ENCODE measurements around the gene COL17A1. TPM values are rescaled to one million over a fixed set of nuclear protein-coding genes. Genes with fewer than 3 reads are reported as not detected.

COL17A1 gene
- total and polyA plus RNA-seq, 2 experiments from 2014 or later: 0.18 TPM; not detected in 1

DNA sequence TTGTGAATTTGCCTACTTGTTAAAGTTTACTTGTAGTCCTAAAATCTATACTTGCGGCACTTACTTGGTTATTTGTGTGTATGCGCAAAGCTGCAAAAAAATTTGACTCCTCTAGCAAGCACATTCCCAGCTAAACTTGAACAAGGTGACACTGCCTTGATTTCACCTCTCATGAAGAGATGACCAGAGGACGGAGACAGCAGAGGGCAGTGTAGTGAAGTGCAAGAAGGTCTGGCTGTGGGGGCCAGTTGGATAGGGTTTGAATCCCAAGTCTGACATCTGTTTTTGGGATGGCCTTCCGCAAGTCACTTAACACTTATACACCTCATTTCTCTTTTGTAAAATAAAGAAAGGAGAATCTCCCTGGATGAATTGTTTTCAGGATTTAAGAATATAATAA lies 103.0 kb downstream of the COL17A1 start:
- DNase-seq (ENCODE audit: low read depth in 1 of 2, low spot score in 1 of 2): peak in 1 of 2 donors; percentile 44
- Histone ChIP-seq H3K4me1 (ENCODE audit: low read depth) (peaks cover 2% of the 10 kb centered on the region), H3K9me3 (ENCODE audit: low read depth) (no peaks in the 10 kb centered on the region), H3K36me3 (no peaks in the 10 kb centered on the region), H3K27ac (no peak overlapping the region), H3K27me3 (no peaks in the 10 kb centered on the region), H3K4me3 (no peak overlapping the region)
- TF ChIP-seq, protein P1, sequence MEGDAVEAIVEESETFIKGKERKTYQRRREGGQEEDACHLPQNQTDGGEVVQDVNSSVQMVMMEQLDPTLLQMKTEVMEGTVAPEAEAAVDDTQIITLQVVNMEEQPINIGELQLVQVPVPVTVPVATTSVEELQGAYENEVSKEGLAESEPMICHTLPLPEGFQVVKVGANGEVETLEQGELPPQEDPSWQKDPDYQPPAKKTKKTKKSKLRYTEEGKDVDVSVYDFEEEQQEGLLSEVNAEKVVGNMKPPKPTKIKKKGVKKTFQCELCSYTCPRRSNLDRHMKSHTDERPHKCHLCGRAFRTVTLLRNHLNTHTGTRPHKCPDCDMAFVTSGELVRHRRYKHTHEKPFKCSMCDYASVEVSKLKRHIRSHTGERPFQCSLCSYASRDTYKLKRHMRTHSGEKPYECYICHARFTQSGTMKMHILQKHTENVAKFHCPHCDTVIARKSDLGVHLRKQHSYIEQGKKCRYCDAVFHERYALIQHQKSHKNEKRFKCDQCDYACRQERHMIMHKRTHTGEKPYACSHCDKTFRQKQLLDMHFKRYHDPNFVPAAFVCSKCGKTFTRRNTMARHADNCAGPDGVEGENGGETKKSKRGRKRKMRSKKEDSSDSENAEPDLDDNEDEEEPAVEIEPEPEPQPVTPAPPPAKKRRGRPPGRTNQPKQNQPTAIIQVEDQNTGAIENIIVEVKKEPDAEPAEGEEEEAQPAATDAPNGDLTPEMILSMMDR (IDR thresholded peaks at IDR 0.05; ENCODE audit: low read depth, low read length): peak; percentile 16

Other genes starting within 250 kb of the COL17A1 start
- 36.5 and 75.9 TPM in 2 replicates for gene SH3PXD2A, start 230.3 kb downstream of the COL17A1 start, total RNA-seq
- gene SH3PXD2A, start 230.3 kb downstream of the COL17A1 start, polyA plus RNA-seq: 32.2 and 48.1 TPM in 2 replicates
- gene STN1, start 167.7 kb downstream of the COL17A1 start, total RNA-seq: 39.5 and 44.7 TPM in 2 replicates
- gene STN1, start 167.7 kb downstream of the COL17A1 start, polyA plus RNA-seq: 43.5 and 73.0 TPM in 2 replicates
- 34.8 and 43.8 TPM in 2 replicates for gene SLK, start 118.7 kb downstream of the COL17A1 start, total RNA-seq
- 24.1 and 35.2 TPM in 2 replicates for gene SLK, start 118.7 kb downstream of the COL17A1 start, polyA plus RNA-seq
- gene SFR1, start 36.3 kb upstream of the COL17A1 start, total RNA-seq: 5.5 and 8.7 TPM in 2 replicates
- 10.0 and 10.7 TPM in 2 replicates for gene SFR1, start 36.3 kb upstream of the COL17A1 start, polyA plus RNA-seq
- 0.36 and 2.0 TPM in 2 replicates for gene CFAP43, start 146.5 kb upstream of the COL17A1 start, total RNA-seq
- gene CFAP43, start 146.5 kb upstream of the COL17A1 start, polyA plus RNA-seq: 0.67 and 1.9 TPM in 2 replicates
- gene GSTO1, start 169.0 kb upstream of the COL17A1 start, total RNA-seq: 80.5 and 111 TPM in 2 replicates
- 245 and 260 TPM in 2 replicates for gene GSTO1, start 169.0 kb upstream of the COL17A1 start, polyA plus RNA-seq
- gene GSTO2, start 183.3 kb upstream of the COL17A1 start, total RNA-seq: 1.7 and 2.2 TPM in 2 replicates
- gene GSTO2, start 183.3 kb upstream of the COL17A1 start, polyA plus RNA-seq: 3.0 and 5.1 TPM in 2 replicates